Astrocyte of the spinal cord (primary cell): ENCODE data around the gene NCKAP5.

Source experiments
- DNase-seq: peaks from one replicate; pipeline ENCODE4 v3.0.0; 2011; ENCODE audit warnings: low read depth, low spot score
- H3K4me3 ChIP-seq: 2 replicates; pipeline ENCODE4 v1.5.1; 2011; ENCODE audit warnings: low read depth, mild to moderate bottlenecking, low read length, moderate library complexity
- CTCF ChIP-seq: IDR thresholded peaks from 2 replicates; pipeline ENCODE4 v1.5.1; 2012; ENCODE audit warnings: low read depth, mild to moderate bottlenecking, low read length, inconsistent platforms
- in situ Hi-C: cut with HindIII; loops from 2 replicates; pipeline ENCODE4 v1.10.0; 2017; ENCODE audit warnings: low sequenced_read_pairs

NCKAP5 gene

DNA sequence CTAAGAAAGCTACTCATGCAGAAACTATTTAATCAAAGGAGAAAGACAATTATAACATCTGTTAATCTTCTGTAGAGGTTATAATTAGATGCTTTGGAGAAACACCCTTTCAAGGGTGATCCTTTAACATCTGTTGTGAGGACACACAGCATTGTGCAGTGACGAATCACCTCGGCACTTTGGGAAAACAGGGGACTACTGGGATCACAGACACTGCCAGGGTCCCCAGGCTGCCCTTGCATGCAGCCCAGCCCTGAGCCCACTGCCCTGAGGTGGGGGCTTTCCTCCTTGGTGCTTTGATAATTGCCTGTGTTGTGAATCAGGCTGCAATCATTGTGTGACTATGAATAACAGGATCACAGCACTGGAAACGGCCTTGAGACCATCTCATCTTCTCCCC lies 10.6 kb downstream of the NCKAP5 start:
- H3K4me3 ChIP-seq, result no peak overlapping the region
- DNase-seq, result no peak
- TF ChIP-seq CTCF, result no peak
- in situ Hi-C loops, result no loop called here

GRCh38 chr2:133553838-133554408 lies 14.3 kb downstream of the NCKAP5 start:
- H3K4me3 ChIP-seq, result no peak overlapping the region
- DNase-seq, result no peak
- no peak for TF ChIP-seq CTCF
- in situ Hi-C loops, result no loop called here

- no peak overlapping the region for H3K4me3 ChIP-seq
- in situ Hi-C loops, result no loop called here
- TF ChIP-seq CTCF, result no peak
- DNase-seq, result no peak
Measured at GRCh38 chr2:133553251-133553650, 15.0 kb downstream of the NCKAP5 start.

GRCh38 chr2:133552821-133553220 lies 15.4 kb downstream of the NCKAP5 start:
- TF ChIP-seq CTCF, result no peak
- H3K4me3 ChIP-seq, result no peak overlapping the region
- in situ Hi-C loops, result no loop called here
- DNase-seq, result no peak

GRCh38 chr2:133541797-133542196 lies 26.5 kb downstream of the NCKAP5 start:
- TF ChIP-seq CTCF, result no peak
- H3K4me3 ChIP-seq, result no peak overlapping the region
- DNase-seq, result no peak
- in situ Hi-C loops, result no loop called here

DNA sequence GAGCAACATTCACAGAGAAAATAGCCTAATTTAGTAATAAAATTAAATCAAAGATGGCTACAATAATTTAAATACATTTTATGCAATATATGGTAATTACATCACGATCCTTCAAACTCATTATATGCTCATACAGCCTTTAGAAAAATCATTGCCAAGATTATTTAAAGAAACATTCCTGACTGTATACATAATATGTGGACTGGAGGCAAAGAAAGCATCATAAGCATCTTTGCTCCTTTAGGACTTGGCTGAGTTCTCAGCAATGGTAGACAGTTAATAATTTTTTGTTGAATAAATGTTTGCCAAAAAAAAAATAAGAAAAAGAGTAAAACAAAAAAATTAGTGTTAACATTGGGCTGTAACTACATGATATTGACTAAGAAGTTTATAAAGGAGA lies 26.9 kb downstream of the NCKAP5 start:
- DNase-seq, result no peak
- in situ Hi-C loops, result no loop called here
- TF ChIP-seq CTCF, result no peak
- H3K4me3 ChIP-seq, result no peak overlapping the region

DNA sequence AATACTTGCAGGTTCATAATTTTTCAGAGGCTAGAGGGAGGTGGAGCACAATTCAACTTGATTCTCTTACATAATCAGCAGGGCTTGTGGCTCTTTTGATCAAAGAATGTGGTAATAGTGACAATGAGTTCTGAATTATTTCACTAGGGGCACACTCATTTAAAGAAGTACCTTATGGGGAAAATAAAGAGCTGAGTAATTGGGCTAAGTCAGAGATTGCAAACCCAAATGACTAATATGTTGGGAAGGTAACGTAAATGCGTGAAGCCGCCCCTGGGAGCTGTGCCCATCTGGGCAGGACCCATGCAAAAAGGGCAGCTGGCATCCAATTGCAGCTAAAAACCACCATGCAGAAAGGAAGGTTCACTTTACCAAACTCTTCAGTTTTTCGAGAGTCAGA lies 35.3 kb downstream of the NCKAP5 start:
- peak; percentile 55 for DNase-seq
- H3K4me3 ChIP-seq, result no peak overlapping the region
- in situ Hi-C loops, result no loop called here
- TF ChIP-seq CTCF, result no peak
